ENCODE measurements around the gene IRF3.
"Not testable (repeated sequence)": the region's sequence is repeated elsewhere in the genome, so short reads cannot be mapped to it uniquely, and the experiment has no call there.

IRF3 gene

DNA sequence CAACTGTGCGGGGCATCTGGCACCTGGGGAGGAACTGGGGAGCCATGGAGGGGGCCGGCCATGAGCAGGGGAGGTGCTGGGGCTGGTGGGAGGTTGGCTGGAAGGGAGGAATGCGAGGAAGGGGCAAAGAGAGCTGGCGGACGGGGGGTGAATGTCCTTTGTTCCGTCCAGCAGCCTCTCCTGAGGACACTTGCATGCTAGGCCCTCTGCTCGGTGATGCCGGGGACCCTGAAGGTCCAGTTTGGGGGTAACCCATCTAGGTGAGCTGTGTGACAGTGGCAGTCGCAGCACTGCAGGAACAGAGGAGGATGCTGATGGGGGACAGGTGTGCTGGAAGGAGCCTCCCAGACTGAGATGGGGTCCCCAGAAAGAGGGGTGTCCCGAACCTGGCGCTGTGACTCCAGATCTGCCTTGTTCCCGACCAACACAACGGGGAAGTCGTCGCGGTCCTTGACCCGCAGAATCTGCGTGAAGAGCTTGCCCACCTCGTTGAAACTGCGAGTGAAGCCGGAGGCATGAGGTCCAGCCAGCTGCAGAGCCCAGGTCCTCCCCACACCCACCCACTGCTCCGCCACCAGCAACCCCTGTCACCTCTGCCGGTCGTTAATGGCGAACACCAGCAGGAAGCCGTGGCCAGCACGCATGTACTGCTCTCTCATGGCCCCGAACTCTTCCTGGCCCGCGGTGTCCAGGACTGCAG, 29.3 kb downstream of the IRF3 start:
- Histone ChIP-seq H3K4me3 (ENCODE audit: low read length) (no peak overlapping the region), H4K20me1 (ENCODE audit: control insufficient read depth, insufficient read depth, low read depth, low read length) (no peaks in the 10 kb centered on the region), H3F3A (ENCODE audit: control insufficient read depth, insufficient read depth) (peaks cover 6% of the 10 kb centered on the region), H3K9me3 (ENCODE audit: control insufficient read depth, insufficient read depth, low read length) (no peaks in the 10 kb centered on the region), H3K36me3 (ENCODE audit: control insufficient read depth, low read length) (peaks cover 5% of the 10 kb centered on the region; the same call in 1 of the 2 replicates), H3K79me2 (ENCODE audit: control insufficient read depth, low read length) (peaks cover 7% of the 10 kb centered on the region), H3K4me1 (ENCODE audit: control insufficient read depth, low read length) (peaks cover 19% of the 10 kb centered on the region), H3K9me2 (replicated peaks; ENCODE audit: control insufficient read depth, low read length) (no peaks in the 10 kb centered on the region), H3K27me3 (ENCODE audit: control insufficient read depth, low read length) (peaks cover 19% of the 10 kb centered on the region), H3K27ac (ENCODE audit: low read depth, low read length) (no peak overlapping the region), H3K4me2 (ENCODE audit: low read length) (no peak overlapping the region)
- TF ChIP-seq EZH2phosphoT487 (IDR thresholded peaks at IDR 0.05; ENCODE audit: borderline replicate concordance, low read length): no peak
- TF ChIP-seq, protein P1, sequence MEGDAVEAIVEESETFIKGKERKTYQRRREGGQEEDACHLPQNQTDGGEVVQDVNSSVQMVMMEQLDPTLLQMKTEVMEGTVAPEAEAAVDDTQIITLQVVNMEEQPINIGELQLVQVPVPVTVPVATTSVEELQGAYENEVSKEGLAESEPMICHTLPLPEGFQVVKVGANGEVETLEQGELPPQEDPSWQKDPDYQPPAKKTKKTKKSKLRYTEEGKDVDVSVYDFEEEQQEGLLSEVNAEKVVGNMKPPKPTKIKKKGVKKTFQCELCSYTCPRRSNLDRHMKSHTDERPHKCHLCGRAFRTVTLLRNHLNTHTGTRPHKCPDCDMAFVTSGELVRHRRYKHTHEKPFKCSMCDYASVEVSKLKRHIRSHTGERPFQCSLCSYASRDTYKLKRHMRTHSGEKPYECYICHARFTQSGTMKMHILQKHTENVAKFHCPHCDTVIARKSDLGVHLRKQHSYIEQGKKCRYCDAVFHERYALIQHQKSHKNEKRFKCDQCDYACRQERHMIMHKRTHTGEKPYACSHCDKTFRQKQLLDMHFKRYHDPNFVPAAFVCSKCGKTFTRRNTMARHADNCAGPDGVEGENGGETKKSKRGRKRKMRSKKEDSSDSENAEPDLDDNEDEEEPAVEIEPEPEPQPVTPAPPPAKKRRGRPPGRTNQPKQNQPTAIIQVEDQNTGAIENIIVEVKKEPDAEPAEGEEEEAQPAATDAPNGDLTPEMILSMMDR (IDR thresholded peaks at IDR 0.05; ENCODE audit: low read depth, low read length, poor library complexity, severe bottlenecking): no peak

DNA sequence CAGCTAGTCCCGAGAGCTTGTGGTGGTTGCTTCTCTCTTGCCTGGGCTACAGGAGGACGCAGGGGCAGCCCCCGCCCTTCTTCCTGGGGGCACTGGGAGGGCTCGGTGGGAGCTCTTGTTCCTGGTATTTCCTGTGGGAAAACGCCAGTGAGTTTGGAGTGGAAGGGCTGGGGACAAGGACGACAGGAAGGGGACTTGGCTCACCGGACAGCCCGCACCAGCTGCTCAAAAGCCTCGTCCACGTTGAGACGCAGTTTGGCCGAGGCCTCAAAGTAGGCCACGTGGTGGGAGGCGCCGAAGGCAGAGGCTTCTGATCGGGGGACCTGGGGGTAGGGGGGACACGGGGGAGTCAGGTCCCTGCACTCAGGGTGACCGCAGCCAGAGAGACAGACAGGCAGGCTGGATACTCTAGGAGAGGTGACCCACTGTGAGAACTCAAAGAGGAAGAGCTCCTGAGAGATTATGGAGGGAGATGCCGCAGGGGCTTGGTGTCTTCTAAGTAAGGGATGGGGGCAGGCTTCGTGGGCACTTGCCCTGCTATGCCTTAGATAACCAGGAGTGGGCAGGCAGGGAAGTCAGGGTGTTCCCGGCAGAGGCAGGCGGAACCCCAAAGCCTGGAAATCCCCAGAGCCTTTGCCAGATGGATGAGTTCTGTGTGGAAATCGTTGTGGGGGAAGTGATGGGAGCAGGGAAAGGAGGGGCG, 30.0 kb downstream of the IRF3 start:
- H3K79me2 ChIP-seq (ENCODE audit: control insufficient read depth, low read length): peaks cover under 1% of the 10 kb centered on the region
- H3K9me2 ChIP-seq (replicated peaks; ENCODE audit: control insufficient read depth, low read length): no peaks in the 10 kb centered on the region
- H3K36me3 ChIP-seq (ENCODE audit: control insufficient read depth, low read length): peaks cover under 1% of the 10 kb centered on the region; the same call in 1 of the 2 replicates
- no peak overlapping the region for H3K27ac ChIP-seq (ENCODE audit: low read depth, low read length)
- no peaks in the 10 kb centered on the region for H3K9me3 ChIP-seq (ENCODE audit: control insufficient read depth, insufficient read depth, low read length)
- no peak for TF ChIP-seq EZH2phosphoT487 (IDR thresholded peaks at IDR 0.05; ENCODE audit: borderline replicate concordance, low read length)
- TF ChIP-seq, protein P1 (IDR thresholded peaks at IDR 0.05; ENCODE audit: low read depth, low read length, poor library complexity, severe bottlenecking): no peak
- peaks cover under 1% of the 10 kb centered on the region for H3F3A ChIP-seq (ENCODE audit: control insufficient read depth, insufficient read depth)
- peaks cover 19% of the 10 kb centered on the region for H3K27me3 ChIP-seq (ENCODE audit: control insufficient read depth, low read length)
- H3K4me2 ChIP-seq (ENCODE audit: low read length): no peak overlapping the region
- H3K4me3 ChIP-seq (ENCODE audit: low read length): no peak overlapping the region
- peaks cover 19% of the 10 kb centered on the region for H3K4me1 ChIP-seq (ENCODE audit: control insufficient read depth, low read length)
- H4K20me1 ChIP-seq (ENCODE audit: control insufficient read depth, insufficient read depth, low read depth, low read length): no peaks in the 10 kb centered on the region

DNA sequence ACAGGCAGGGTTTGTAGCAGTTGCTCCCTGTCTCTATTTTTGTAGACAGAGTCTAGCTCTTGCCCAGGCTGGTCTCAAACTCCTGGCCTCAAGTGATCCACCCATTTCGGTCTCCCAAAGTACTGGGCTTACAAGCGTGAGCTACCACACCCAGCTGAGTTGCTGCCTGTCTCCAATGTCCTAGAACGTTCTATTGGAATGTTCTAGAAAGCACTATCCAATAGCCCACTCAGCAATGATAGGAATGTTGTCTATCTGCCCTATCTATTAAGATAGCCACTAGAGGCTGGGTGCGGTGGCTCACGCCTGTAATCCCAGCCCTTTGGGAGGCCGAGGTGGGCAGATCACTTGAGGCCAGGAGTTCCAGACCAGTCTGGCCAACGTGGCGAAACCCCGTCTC, 32.4 kb downstream of the IRF3 start:
- H3K4me3 ChIP-seq (ENCODE audit: low read length); H4K20me1 ChIP-seq (ENCODE audit: control insufficient read depth, insufficient read depth, low read depth, low read length); H3K27ac ChIP-seq (ENCODE audit: low read depth, low read length); H3K4me2 ChIP-seq (ENCODE audit: low read length); H3K4me1 ChIP-seq (ENCODE audit: control insufficient read depth, low read length); H3K79me2 ChIP-seq (ENCODE audit: control insufficient read depth, low read length); H3F3A ChIP-seq (ENCODE audit: control insufficient read depth, insufficient read depth); H3K36me3 ChIP-seq (ENCODE audit: control insufficient read depth, low read length); H3K9me3 ChIP-seq (ENCODE audit: control insufficient read depth, insufficient read depth, low read length); H3K9me2 ChIP-seq (replicated peaks; ENCODE audit: control insufficient read depth, low read length): not testable (repeated sequence)
- H3K27me3 ChIP-seq (ENCODE audit: control insufficient read depth, low read length): peaks cover 12% of the 10 kb centered on the region

DNA sequence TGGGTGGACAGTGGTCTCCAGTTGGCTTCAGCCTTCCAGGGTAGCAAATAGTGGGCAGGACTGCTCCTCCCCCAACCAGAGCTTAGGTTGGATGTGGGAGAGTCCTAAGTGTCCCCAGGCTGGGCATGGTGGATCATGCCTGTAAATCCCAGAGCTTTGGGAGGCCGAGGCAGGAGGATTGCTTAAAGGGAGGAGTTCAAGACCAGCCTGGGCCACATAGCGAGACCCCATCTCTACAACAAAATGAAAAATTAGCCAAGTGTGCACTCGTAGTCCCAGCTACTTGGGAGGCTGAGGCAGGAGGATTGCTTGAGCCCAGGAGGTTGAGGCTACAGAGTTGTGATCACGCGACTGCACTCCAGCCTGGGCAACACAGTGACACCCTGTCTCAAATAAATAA, 33.1 kb downstream of the IRF3 start:
- TF ChIP-seq, protein P1 (IDR thresholded peaks at IDR 0.05; ENCODE audit: low read depth, low read length, poor library complexity, severe bottlenecking): no peak
- TF ChIP-seq EZH2phosphoT487 (IDR thresholded peaks at IDR 0.05; ENCODE audit: borderline replicate concordance, low read length): no peak
- no peaks in the 10 kb centered on the region for H3K9me2 ChIP-seq (replicated peaks; ENCODE audit: control insufficient read depth, low read length)
- no peak overlapping the region for H3K27ac ChIP-seq (ENCODE audit: low read depth, low read length)
- H3K36me3 ChIP-seq (ENCODE audit: control insufficient read depth, low read length): no peaks in the 10 kb centered on the region; the same call in 1 of the 2 replicates
- peaks cover 1% of the 10 kb centered on the region for H3K4me1 ChIP-seq (ENCODE audit: control insufficient read depth, low read length)
- peaks cover 6% of the 10 kb centered on the region; the same call in 1 of the 2 replicates for H3K27me3 ChIP-seq (ENCODE audit: control insufficient read depth, low read length)
- H3K9me3 ChIP-seq (ENCODE audit: control insufficient read depth, insufficient read depth, low read length): no peaks in the 10 kb centered on the region
- no peaks in the 10 kb centered on the region for H3F3A ChIP-seq (ENCODE audit: control insufficient read depth, insufficient read depth)
- no peak overlapping the region for H3K4me2 ChIP-seq (ENCODE audit: low read length)
- H3K79me2 ChIP-seq (ENCODE audit: control insufficient read depth, low read length): no peaks in the 10 kb centered on the region
- no peaks in the 10 kb centered on the region for H4K20me1 ChIP-seq (ENCODE audit: control insufficient read depth, insufficient read depth, low read depth, low read length)
- no peak overlapping the region for H3K4me3 ChIP-seq (ENCODE audit: low read length)

Measured in DOHH2 (cell line).